ENCODE results near the gene ALPK1. TPM values are rescaled to one million over a fixed set of nuclear protein-coding genes. Genes with fewer than 3 reads are reported as not detected.

The ALPK1 gene
- total RNA-seq, 1 experiment from 2014 or later: 4.9 TPM

- no peak overlapping the region for H3K4me3 Mint-ChIP-seq (ENCODE audit: unreplicated experiment)
- Histone ChIP-seq H3K9me3 (no peaks in the 10 kb centered on the region), H3K36me3 (ENCODE audit: control insufficient read depth, insufficient read depth, low read length) (no peaks in the 10 kb centered on the region), H3K27me3 (replicated peaks; ENCODE audit: control insufficient read depth, insufficient read depth, low read length) (no peaks in the 10 kb centered on the region), H3K4me1 (no peaks in the 10 kb centered on the region), H3K4me3 (ENCODE audit: low read depth, low read length) (no peak overlapping the region)
- H3K9me3 Mint-ChIP-seq (ENCODE audit: unreplicated experiment): no peaks in the 10 kb centered on the region
- no peak for DNase-seq
- ChIA-PET POLR2A (no interaction called here), CTCF (no interaction called here)
- no peak overlapping the region for H3K27ac Mint-ChIP-seq (ENCODE audit: unreplicated experiment)
- H3K27me3 Mint-ChIP-seq (ENCODE audit: insufficient read depth, unreplicated experiment): no peaks in the 10 kb centered on the region
- no peak for TF ChIP-seq CTCF (IDR thresholded peaks at IDR 0.05; ENCODE audit: insufficient read depth in 1 of 2, low read depth in 1 of 2, low read length in 1 of 2, severe bottlenecking in 1 of 2, unreplicated experiment in 1 of 2)
- no TSS peak for BruUV-seq (replicated peaks)
- no peaks in the 10 kb centered on the region for H3K36me3 Mint-ChIP-seq (ENCODE audit: insufficient read depth, unreplicated experiment)
- no peaks in the 10 kb centered on the region for H3K4me1 Mint-ChIP-seq (ENCODE audit: low read depth, unreplicated experiment)
- intact Hi-C loops (cut with micrococcal nuclease; ENCODE audit: unreplicated experiment): no loop called here
These were observed 14.3 kb downstream of the ALPK1 start for GRCh38 chr4:112311516-112311915.

GRCh38 chr4:112312610-112313239 is 15.6 kb downstream of the ALPK1 start:
- CTCF ChIA-PET: no interaction called here
- no peaks in the 10 kb centered on the region for H3K36me3 Mint-ChIP-seq (ENCODE audit: insufficient read depth, unreplicated experiment)
- BruUV-seq (replicated peaks): no TSS peak
- Histone ChIP-seq H3K4me1 (no peaks in the 10 kb centered on the region), H3K4me3 (ENCODE audit: low read depth, low read length) (no peak overlapping the region), H3K27me3 (replicated peaks; ENCODE audit: control insufficient read depth, insufficient read depth, low read length) (no peaks in the 10 kb centered on the region), H3K9me3 (no peaks in the 10 kb centered on the region), H3K36me3 (ENCODE audit: control insufficient read depth, insufficient read depth, low read length) (no peaks in the 10 kb centered on the region)
- H3K27me3 Mint-ChIP-seq (ENCODE audit: insufficient read depth, unreplicated experiment): no peaks in the 10 kb centered on the region
- H3K9me3 Mint-ChIP-seq (ENCODE audit: unreplicated experiment): no peaks in the 10 kb centered on the region
- intact Hi-C loops (cut with micrococcal nuclease; ENCODE audit: unreplicated experiment): no loop called here
- TF ChIP-seq CTCF (IDR thresholded peaks at IDR 0.05; ENCODE audit: insufficient read depth in 1 of 2, low read depth in 1 of 2, low read length in 1 of 2, severe bottlenecking in 1 of 2, unreplicated experiment in 1 of 2): no peak
- POLR2A ChIA-PET: no interaction called here
- no peak for DNase-seq
- H3K4me3 Mint-ChIP-seq (ENCODE audit: unreplicated experiment): no peak overlapping the region
- no peaks in the 10 kb centered on the region for H3K4me1 Mint-ChIP-seq (ENCODE audit: low read depth, unreplicated experiment)
- no peak overlapping the region for H3K27ac Mint-ChIP-seq (ENCODE audit: unreplicated experiment)

DNA sequence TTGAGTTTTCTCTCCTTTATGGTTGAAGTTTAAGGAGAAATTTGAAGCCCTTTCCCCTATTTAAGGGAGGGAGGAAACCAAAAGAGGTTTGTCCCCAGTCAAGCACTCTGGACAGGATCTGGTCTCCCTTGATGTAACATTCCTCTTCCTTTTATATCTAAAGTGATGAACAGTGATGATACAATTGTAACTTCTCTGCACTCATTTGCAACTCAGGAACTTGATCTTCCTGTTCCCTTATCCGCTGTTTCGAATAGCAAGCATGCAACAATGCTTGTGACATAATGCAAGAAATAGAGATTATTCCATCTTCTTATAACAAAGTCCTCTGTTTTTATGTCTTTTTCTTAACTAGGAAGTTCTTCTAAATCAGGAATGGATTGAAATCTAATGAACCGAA is 18.3 kb downstream of the ALPK1 start:
- Histone ChIP-seq H3K9me3 (no peaks in the 10 kb centered on the region), H3K4me3 (ENCODE audit: low read depth, low read length) (no peak overlapping the region), H3K36me3 (ENCODE audit: control insufficient read depth, insufficient read depth, low read length) (no peaks in the 10 kb centered on the region), H3K27me3 (replicated peaks; ENCODE audit: control insufficient read depth, insufficient read depth, low read length) (no peaks in the 10 kb centered on the region), H3K4me1 (no peaks in the 10 kb centered on the region)
- no peak overlapping the region for H3K27ac Mint-ChIP-seq (ENCODE audit: unreplicated experiment)
- no peak for TF ChIP-seq CTCF (IDR thresholded peaks at IDR 0.05; ENCODE audit: insufficient read depth in 1 of 2, low read depth in 1 of 2, low read length in 1 of 2, severe bottlenecking in 1 of 2, unreplicated experiment in 1 of 2)
- H3K27me3 Mint-ChIP-seq (ENCODE audit: insufficient read depth, unreplicated experiment): no peaks in the 10 kb centered on the region
- POLR2A ChIA-PET: no interaction called here
- no peaks in the 10 kb centered on the region for H3K4me1 Mint-ChIP-seq (ENCODE audit: low read depth, unreplicated experiment)
- intact Hi-C loops (cut with micrococcal nuclease; ENCODE audit: unreplicated experiment): no loop called here
- H3K4me3 Mint-ChIP-seq (ENCODE audit: unreplicated experiment): no peak overlapping the region
- BruUV-seq (replicated peaks): no TSS peak
- no peaks in the 10 kb centered on the region for H3K9me3 Mint-ChIP-seq (ENCODE audit: unreplicated experiment)
- DNase-seq: no peak
- CTCF ChIA-PET: interaction anchor here (0.7 kb wide), 1 partner anchor 514 kb away, joined by 12 read pairs; no protein-coding TSS in a partner anchor
- H3K36me3 Mint-ChIP-seq (ENCODE audit: insufficient read depth, unreplicated experiment): no peaks in the 10 kb centered on the region
